HG03521 (cell line): Measurements from ENCODE around the gene NPHP1.
"Not testable (repeated sequence)": the region's sequence is repeated elsewhere in the genome, so short reads cannot be mapped to it uniquely, and the experiment has no call there.

Experiments used
- ATAC-seq: cut with Tn5 transposase; IDR thresholded peaks from one replicate; pipeline ENCODE4 v1.9.1; 2021; ENCODE audit warnings: mild to moderate bottlenecking, moderate library complexity; ENCODE audit not compliant: unreplicated experiment

Gene NPHP1

GRCh38 chr2:110131166-110131565 lies 73.6 kb downstream of the NPHP1 start:
- ATAC-seq = no peak

GRCh38 chr2:110130757-110131156 lies 74.1 kb downstream of the NPHP1 start:
- ATAC-seq = no peak

- no peak for ATAC-seq
Measured at GRCh38 chr2:110126906-110127305, 77.9 kb downstream of the NPHP1 start.

- no peak for ATAC-seq
Measured at GRCh38 chr2:110126086-110126773, 78.6 kb downstream of the NPHP1 start.

GRCh38 chr2:110124939-110125691 lies 79.7 kb downstream of the NPHP1 start:
- no peak for ATAC-seq

GRCh38 chr2:110124038-110124825 lies 80.6 kb downstream of the NPHP1 start:
- no peak for ATAC-seq

- no peak for ATAC-seq
Measured at GRCh38 chr2:110121592-110121991, 83.2 kb downstream of the NPHP1 start.

- ATAC-seq = no peak
Measured at GRCh38 chr2:110121052-110121334, 83.8 kb downstream of the NPHP1 start.

GRCh38 chr2:110120171-110121051 lies 84.4 kb downstream of the NPHP1 start:
- no peak for ATAC-seq

- ATAC-seq = no peak
Measured at GRCh38 chr2:110116033-110116710, 88.6 kb downstream of the NPHP1 start.

- ATAC-seq = no peak
Measured at GRCh38 chr2:110115291-110116032, 89.4 kb downstream of the NPHP1 start, which contains the start of gene MALL. Gene MALL, minus strand, starts transcription at chr2:110115822. Its CDS starts 30 bp downstream, at chr2:110115792.

GRCh38 chr2:110114831-110115255 lies 90.0 kb downstream of the NPHP1 start:
- no peak for ATAC-seq

GRCh38 chr2:110113961-110114591 lies 90.7 kb downstream of the NPHP1 start:
- ATAC-seq = no peak

- not testable (repeated sequence) for ATAC-seq
Measured at GRCh38 chr2:110108291-110108690, 96.5 kb downstream of the NPHP1 start.

GRCh38 chr2:110107092-110108079 lies 97.4 kb downstream of the NPHP1 start:
- ATAC-seq = no peak

- no peak for ATAC-seq
Measured at GRCh38 chr2:110106642-110107041, 98.2 kb downstream of the NPHP1 start.

- ATAC-seq = no peak
Measured at GRCh38 chr2:110105608-110106467, 99.0 kb downstream of the NPHP1 start.
